Glutamatergic neuron (in vitro differentiated cells): Measurements from ENCODE around the gene CLSTN2. TPM values are rescaled to one million over a fixed set of nuclear protein-coding genes. Genes with fewer than 3 reads are reported as not detected.

Experiments
- DNase-seq: peaks from one replicate; pipeline ENCODE4 v3.0.0; 2022
- H3K27ac Mint-ChIP-seq: one replicate; pipeline ENCODE4 v1.8.0; 2020; ENCODE audit warnings: mild to moderate bottlenecking, mixed read lengths, inconsistent platforms; ENCODE audit not compliant: unreplicated experiment
- H3K27me3 Mint-ChIP-seq: one replicate; pipeline ENCODE4 v1.8.0; 2020; ENCODE audit warnings: mild to moderate bottlenecking, moderate library complexity, mixed read lengths, inconsistent platforms; ENCODE audit not compliant: unreplicated experiment
- H3K36me3 Mint-ChIP-seq: one replicate; pipeline ENCODE4 v1.8.0; 2020; ENCODE audit warnings: mild to moderate bottlenecking, mixed read lengths, inconsistent platforms; ENCODE audit not compliant: unreplicated experiment
- H3K4me1 Mint-ChIP-seq: one replicate; pipeline ENCODE4 v1.8.0; 2020; ENCODE audit warnings: mild to moderate bottlenecking, low read depth, mixed read lengths, inconsistent platforms; ENCODE audit not compliant: unreplicated experiment
- H3K4me3 Mint-ChIP-seq: one replicate; pipeline ENCODE4 v1.8.0; 2020; ENCODE audit warnings: mild to moderate bottlenecking, mixed read lengths, inconsistent platforms; ENCODE audit not compliant: unreplicated experiment
- H3K9me3 Mint-ChIP-seq: one replicate; pipeline ENCODE4 v1.8.0; 2020; ENCODE audit warnings: mild to moderate bottlenecking, moderate library complexity, mixed read lengths, inconsistent platforms; ENCODE audit not compliant: unreplicated experiment
- total RNA-seq: library from RNA; stranded (reverse); fragmentation: NEBNext Ultra II Directional; extraction: Animal tissue kit (Norgen Biotek cat#: 25700); gene quantifications from one replicate; pipeline ENCODE4 v1.2.1, GENCODE V29; 2021; ENCODE audit not compliant: unreplicated experiment
- TF ChIP-seq, protein P1 (sequence below): fragments of 200-600 bp; sonication (generic); IDR thresholded peaks from one replicate; pipeline ENCODE4 v1.5.0; 2021; ENCODE audit not compliant: partially characterized antibody, unreplicated experiment

The CLSTN2 gene
- total RNA-seq, 1 donor from 2014 or later, result 3.1 TPM

DNA sequence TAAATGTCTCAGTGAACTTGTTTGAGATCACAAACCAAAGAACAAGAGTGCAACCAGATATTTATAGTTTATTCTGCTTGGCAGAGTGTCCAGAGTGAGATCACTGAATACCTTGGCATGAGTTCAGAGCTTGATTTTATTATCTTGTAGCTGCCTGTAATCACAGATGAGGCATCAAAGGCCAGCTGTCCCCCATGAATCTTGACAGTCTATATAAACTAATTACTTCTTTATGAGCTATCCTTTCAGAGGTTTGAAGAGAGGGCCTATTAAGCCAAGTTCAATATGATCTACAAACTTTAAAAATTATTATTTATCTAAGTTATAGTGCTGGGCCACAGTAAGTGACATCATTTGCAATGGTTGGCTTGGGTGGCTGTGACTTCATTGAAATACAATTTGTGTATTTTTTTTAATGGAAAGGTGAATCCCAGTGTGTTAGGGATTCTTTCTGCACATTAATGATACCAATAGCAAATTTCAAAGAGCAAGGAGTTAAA, 251.5 kb downstream of the CLSTN2 start:
- no peak for DNase-seq
- Mint-ChIP-seq H3K9me3 (no peaks in the 10 kb centered on the region), H3K4me3 (no peak overlapping the region), H3K27ac (no peak overlapping the region), H3K27me3 (peaks cover 4% of the 10 kb centered on the region), H3K36me3 (no peaks in the 10 kb centered on the region), H3K4me1 (no peaks in the 10 kb centered on the region)
- TF ChIP-seq, protein P1, sequence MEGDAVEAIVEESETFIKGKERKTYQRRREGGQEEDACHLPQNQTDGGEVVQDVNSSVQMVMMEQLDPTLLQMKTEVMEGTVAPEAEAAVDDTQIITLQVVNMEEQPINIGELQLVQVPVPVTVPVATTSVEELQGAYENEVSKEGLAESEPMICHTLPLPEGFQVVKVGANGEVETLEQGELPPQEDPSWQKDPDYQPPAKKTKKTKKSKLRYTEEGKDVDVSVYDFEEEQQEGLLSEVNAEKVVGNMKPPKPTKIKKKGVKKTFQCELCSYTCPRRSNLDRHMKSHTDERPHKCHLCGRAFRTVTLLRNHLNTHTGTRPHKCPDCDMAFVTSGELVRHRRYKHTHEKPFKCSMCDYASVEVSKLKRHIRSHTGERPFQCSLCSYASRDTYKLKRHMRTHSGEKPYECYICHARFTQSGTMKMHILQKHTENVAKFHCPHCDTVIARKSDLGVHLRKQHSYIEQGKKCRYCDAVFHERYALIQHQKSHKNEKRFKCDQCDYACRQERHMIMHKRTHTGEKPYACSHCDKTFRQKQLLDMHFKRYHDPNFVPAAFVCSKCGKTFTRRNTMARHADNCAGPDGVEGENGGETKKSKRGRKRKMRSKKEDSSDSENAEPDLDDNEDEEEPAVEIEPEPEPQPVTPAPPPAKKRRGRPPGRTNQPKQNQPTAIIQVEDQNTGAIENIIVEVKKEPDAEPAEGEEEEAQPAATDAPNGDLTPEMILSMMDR, result no peak

DNA sequence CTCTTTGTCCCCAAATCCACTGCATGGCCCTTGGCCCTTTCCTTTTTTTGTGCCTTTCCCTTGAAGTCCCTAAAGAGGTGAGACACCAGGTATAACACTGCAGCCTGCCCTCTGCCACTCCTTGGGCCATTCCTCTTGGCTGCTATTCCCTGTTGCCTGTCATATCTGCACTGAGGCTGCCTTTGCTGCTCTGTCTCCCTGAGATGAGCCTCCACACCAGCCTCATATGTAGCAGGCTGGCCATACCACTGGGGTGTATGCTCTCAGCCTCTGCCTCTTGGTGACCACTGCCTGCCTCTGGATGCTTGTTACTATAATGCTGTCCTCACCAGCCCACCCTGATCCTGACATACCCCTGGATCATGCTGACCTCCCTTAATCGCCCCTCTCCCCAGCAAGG, 252.0 kb downstream of the CLSTN2 start:
- no peak overlapping the region for H3K27ac Mint-ChIP-seq

DNA sequence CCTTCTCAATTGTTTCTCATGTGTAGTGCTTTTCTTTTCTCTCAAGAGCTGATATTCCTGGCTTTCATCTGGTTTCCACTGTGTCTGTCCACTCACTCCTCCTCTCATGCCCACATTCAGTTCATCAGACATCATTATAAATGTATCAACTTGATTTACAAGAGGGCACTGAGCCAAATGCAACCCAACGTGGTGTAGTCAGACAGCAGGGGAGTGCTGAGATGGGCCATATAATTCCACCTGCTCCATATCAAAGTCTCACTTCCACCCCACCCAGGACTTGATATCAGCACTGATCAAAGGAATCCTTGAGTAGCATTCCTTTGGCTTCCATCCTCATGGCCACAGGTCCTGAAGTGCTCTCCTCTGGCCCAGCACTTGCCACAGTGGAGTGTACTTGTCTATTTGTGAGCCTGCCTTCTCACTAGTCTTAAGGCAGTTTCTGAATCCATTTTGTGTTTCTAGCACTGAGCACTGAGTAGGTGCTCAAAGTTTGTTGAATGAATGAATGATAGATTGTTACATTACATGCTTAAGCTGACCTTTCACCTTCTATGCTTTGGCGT, 252.8 kb downstream of the CLSTN2 start:
- no peak overlapping the region for H3K4me3 Mint-ChIP-seq
- H3K27me3 Mint-ChIP-seq, result peaks cover under 1% of the 10 kb centered on the region
- H3K36me3 Mint-ChIP-seq, result no peaks in the 10 kb centered on the region
- H3K4me1 Mint-ChIP-seq, result no peaks in the 10 kb centered on the region
- no peaks in the 10 kb centered on the region for H3K9me3 Mint-ChIP-seq
- no peak overlapping the region for H3K27ac Mint-ChIP-seq
- TF ChIP-seq, protein P1, result no peak
- DNase-seq, result no peak

More for the DNA sequence above, 252.0 kb downstream of the CLSTN2 start:
- H3K27me3 Mint-ChIP-seq, result peaks cover 4% of the 10 kb centered on the region
- H3K9me3 Mint-ChIP-seq, result no peaks in the 10 kb centered on the region
- H3K4me1 Mint-ChIP-seq, result no peaks in the 10 kb centered on the region
- H3K36me3 Mint-ChIP-seq, result no peaks in the 10 kb centered on the region
- no peak for DNase-seq
- no peak overlapping the region for H3K4me3 Mint-ChIP-seq
- TF ChIP-seq, protein P1, result no peak

DNA sequence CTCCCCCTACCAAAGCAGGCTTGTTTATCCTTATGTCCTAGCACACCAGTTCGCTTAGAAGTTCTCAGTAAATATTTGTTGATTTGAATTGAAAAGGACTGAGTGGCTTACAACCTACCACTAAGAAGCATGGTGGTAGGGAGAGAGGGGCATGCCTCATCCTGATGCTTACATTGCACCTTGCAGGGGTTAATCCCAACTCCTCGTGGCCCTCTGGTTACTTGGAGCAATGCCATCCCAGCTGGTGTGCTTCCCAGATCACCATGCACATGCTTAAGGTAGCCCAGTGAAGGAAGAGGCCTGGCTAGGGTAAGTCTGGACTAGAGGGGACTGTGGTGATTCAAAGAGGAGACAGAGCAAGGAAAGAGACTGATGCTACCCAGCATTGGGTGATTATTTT, 253.3 kb downstream of the CLSTN2 start:
- no peak for DNase-seq
- H3K36me3 Mint-ChIP-seq, result peaks cover 1% of the 10 kb centered on the region
- no peak overlapping the region for H3K4me3 Mint-ChIP-seq
- H3K27ac Mint-ChIP-seq, result no peak overlapping the region
- H3K4me1 Mint-ChIP-seq, result no peaks in the 10 kb centered on the region
- H3K27me3 Mint-ChIP-seq, result no peaks in the 10 kb centered on the region
- no peaks in the 10 kb centered on the region for H3K9me3 Mint-ChIP-seq
- TF ChIP-seq, protein P1, result no peak

DNA sequence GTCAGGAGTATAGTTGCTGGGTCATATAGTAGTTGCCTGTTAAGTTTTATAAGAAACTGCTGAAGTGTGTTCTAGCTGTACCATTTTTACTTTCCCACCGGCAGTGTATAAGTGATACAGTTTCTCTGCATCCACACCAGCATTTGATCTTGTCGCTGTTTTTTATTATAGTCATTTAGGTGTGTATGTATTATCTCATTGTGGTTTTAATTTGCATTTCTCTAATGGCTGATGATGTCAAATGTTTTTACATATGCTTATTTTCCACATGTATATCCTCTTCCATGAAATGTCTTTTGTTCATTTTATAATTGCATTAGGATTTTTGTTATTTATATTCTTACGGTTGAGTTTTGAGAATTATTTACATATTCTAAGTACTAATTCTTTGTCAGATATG, 254.3 kb downstream of the CLSTN2 start:
- TF ChIP-seq, protein P1, result no peak
- Mint-ChIP-seq H3K27me3 (no peaks in the 10 kb centered on the region), H3K4me1 (no peaks in the 10 kb centered on the region), H3K27ac (no peak overlapping the region), H3K4me3 (no peak overlapping the region), H3K36me3 (peaks cover 4% of the 10 kb centered on the region), H3K9me3 (peaks cover 3% of the 10 kb centered on the region)
- no peak for DNase-seq
